Measurements from ENCODE around the gene CRTC3.

GRCh38 chr15:90552162-90552928 lies 22.6 kb downstream of the CRTC3 start:
- TF ChIP-seq POLR2A (IDR thresholded peaks at IDR 0.05) (no peak), CTCF (IDR thresholded peaks at IDR 0.05) (no peak)

Measured in Peyer's patch (tissue), 4 donors.